GM04504 (cell line): ENCODE results near the gene ERBB4.

Experiments
- DNase-seq: peaks from one replicate; pipeline ENCODE4 v3.0.0-alpha.2; 2012; ENCODE audit warnings: low read depth

Gene ERBB4

GRCh38 chr2:211468877-211469663, 1069.5 kb downstream of the ERBB4 start:
- no peak for DNase-seq

- no peak for DNase-seq
Measured at GRCh38 chr2:211468217-211468616, 1070.4 kb downstream of the ERBB4 start.

GRCh38 chr2:211463397-211463796, 1075.2 kb downstream of the ERBB4 start:
- no peak for DNase-seq

- no peak for DNase-seq
Measured at GRCh38 chr2:211458974-211459373, 1079.6 kb downstream of the ERBB4 start.

- no peak for DNase-seq
Measured at GRCh38 chr2:211457325-211457724, 1081.3 kb downstream of the ERBB4 start.

GRCh38 chr2:211455216-211455841, 1083.3 kb downstream of the ERBB4 start:
- DNase-seq, result peak; percentile 9

- DNase-seq, result no peak
Measured at GRCh38 chr2:211454679-211455078, 1083.9 kb downstream of the ERBB4 start.

GRCh38 chr2:211453311-211453887, 1085.2 kb downstream of the ERBB4 start:
- DNase-seq, result no peak

- no peak for DNase-seq
Measured at GRCh38 chr2:211451642-211452041, 1087.0 kb downstream of the ERBB4 start.

GRCh38 chr2:211449819-211450218, 1088.8 kb downstream of the ERBB4 start:
- DNase-seq, result no peak

- no peak for DNase-seq
Measured at GRCh38 chr2:211447548-211447947, 1091.1 kb downstream of the ERBB4 start.

- no peak for DNase-seq
Measured at GRCh38 chr2:211440107-211440506, 1098.5 kb downstream of the ERBB4 start.

- no peak for DNase-seq
Measured at GRCh38 chr2:211439011-211439410, 1099.6 kb downstream of the ERBB4 start.

GRCh38 chr2:211437396-211437795, 1101.2 kb downstream of the ERBB4 start:
- DNase-seq, result no peak

- DNase-seq, result no peak
Measured at GRCh38 chr2:211436182-211436581, 1102.4 kb downstream of the ERBB4 start.

GRCh38 chr2:211435331-211435730, 1103.3 kb downstream of the ERBB4 start:
- DNase-seq, result no peak

- DNase-seq, result no peak
Measured at GRCh38 chr2:211434773-211435172, 1103.8 kb downstream of the ERBB4 start.

GRCh38 chr2:211429256-211429920, 1109.2 kb downstream of the ERBB4 start:
- no peak for DNase-seq

- DNase-seq, result no peak
Measured at GRCh38 chr2:211426240-211426639, 1112.4 kb downstream of the ERBB4 start.

GRCh38 chr2:211423018-211423417, 1115.6 kb downstream of the ERBB4 start:
- no peak for DNase-seq

GRCh38 chr2:211417544-211417943, 1121.1 kb downstream of the ERBB4 start:
- DNase-seq, result no peak

- no peak for DNase-seq
Measured at GRCh38 chr2:211416373-211416772, 1122.2 kb downstream of the ERBB4 start.

- no peak for DNase-seq
Measured at GRCh38 chr2:211413746-211414145, 1124.9 kb downstream of the ERBB4 start.
